ENCODE measurements around the gene FLYWCH2.

DNA sequence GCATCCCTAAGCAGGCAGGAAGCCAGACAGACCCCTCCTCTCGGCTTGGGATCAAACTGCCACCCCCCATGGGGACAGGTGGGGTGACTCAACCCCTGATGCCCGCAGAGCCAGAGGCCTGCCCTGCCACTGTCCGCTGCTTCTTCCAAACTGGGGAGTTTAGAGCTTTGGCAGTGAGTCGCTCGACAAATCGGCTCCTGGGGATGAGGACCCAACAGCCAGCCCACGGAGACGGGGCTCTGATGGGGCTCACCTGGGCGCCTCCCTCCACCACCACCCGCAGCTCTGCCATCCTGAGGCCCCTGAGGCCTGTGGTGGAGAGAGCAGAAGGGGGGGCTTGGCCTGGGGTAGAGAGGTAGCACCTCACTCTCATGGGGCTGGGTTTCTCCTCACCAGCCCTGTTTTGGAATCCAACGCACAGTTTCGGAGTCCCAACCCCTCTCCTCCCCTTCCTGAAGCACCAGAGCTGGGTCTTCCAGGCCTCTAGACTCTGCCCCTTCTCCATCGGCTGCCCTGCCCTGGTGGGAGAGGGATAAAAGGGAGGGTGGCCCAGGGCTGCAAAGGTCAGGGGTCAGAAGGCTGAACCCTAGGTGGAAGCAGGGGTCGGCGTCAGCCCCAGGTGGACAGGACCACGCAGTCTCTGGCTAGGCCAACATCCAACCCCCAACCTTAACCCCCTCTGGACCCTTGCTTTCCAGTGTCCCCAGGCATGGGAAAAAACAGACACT is 30.8 kb upstream of the FLYWCH2 start:
- TF ChIP-seq, protein P1, sequence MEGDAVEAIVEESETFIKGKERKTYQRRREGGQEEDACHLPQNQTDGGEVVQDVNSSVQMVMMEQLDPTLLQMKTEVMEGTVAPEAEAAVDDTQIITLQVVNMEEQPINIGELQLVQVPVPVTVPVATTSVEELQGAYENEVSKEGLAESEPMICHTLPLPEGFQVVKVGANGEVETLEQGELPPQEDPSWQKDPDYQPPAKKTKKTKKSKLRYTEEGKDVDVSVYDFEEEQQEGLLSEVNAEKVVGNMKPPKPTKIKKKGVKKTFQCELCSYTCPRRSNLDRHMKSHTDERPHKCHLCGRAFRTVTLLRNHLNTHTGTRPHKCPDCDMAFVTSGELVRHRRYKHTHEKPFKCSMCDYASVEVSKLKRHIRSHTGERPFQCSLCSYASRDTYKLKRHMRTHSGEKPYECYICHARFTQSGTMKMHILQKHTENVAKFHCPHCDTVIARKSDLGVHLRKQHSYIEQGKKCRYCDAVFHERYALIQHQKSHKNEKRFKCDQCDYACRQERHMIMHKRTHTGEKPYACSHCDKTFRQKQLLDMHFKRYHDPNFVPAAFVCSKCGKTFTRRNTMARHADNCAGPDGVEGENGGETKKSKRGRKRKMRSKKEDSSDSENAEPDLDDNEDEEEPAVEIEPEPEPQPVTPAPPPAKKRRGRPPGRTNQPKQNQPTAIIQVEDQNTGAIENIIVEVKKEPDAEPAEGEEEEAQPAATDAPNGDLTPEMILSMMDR (IDR thresholded peaks at IDR 0.05; ENCODE audit: insufficient read depth, low read depth, low read length) = no peak
- TF ChIP-seq EZH2 (IDR thresholded peaks at IDR 0.05; ENCODE audit: insufficient read depth, low read length) = no peak
